ENCODE measurements around the gene CPED1.

CPED1 gene

DNA sequence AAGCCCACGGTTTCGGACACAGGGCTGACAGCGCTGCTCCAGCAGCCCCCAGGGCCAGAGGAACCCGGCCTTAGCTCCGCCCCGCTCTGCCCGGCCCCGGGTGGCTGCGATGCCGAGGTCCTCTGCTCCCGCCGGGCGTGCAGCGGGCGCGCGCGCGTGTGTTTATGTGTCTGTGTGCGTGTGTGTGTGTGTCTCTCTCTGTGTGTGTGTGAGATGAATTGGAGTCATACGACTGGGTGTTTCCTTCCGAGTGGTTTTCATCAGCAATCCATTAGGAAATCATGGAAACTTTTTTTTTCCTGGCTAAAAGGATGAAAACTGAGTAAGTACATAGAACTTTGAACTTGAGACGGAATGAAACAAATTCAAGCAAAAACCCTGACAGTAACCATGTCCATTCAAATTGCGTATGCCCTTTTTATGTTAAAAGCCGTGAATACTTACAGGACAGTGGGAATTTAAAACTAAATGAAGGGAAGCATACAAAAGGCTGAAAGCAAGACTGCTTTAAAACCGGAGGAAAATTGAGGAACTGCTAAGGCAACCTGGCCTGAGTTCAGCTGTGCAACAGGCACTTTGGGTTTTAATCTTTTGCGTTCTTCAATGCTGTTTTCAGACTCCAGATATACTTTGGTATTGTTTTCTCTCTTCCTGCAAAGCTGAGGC lies at the start of gene CPED1:
Gene CPED1, plus strand, starts transcription at position 121 of the 666 bp plus-strand sequence. CDS start 911 bp downstream, outside the sequence.
- no peak for DNase-seq

DNA sequence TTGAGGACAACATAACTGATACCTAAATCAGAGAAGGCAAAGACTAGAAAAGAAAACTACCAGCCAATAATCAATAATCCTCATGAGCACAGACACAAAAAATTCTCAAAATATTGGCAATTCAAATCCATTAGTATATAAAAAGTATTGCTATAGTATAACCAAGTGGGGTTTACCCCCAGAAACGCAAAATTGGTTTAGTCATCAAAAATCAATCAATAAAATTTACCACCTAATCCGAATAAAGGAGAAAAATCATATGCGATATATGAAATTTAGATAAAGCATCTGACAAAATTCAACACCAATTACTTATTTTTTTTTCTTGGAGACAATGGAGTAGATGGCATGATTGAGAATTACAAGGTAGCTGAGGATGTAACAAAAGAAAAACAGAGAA lies 49.2 kb upstream of the CPED1 start:
- no peak for DNase-seq

DNA sequence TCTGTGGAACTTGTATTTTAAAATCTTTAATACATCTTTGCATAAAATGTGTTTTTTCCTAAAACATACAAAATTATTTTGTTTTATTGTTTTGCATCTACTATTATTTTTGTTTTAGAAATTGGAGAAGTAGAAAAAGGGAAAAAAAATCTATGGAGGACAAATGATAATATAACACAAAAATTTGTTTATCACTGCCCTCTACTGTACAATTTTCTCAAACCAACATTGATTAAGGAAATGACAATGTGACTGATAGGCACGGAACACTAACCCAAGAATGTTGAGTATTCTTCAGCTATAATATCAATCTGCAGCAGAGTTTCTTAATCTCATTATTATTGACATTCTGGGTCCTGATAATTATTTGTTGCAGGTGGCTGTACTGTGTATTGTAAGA lies 47.4 kb upstream of the CPED1 start:
- DNase-seq: peak; percentile 52

DNA sequence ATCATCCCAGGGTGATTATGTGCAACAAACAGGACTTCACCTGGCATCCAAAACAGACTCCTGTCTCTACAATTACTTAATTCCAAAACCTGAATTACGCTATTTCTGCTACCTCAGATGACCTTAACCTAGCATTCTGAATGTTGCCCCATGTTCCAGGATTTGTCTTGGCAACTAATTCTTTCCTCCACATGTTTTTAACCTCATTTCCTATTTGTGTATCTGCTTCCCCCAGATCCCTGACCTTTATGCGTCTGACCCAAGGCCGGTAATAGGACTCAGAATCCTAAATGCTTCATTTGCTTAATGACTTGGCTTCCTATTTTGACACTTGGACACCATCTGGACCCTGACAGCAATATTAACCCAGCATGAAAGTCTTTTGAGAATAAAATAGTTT lies 46.7 kb upstream of the CPED1 start:
- DNase-seq: no peak

DNA sequence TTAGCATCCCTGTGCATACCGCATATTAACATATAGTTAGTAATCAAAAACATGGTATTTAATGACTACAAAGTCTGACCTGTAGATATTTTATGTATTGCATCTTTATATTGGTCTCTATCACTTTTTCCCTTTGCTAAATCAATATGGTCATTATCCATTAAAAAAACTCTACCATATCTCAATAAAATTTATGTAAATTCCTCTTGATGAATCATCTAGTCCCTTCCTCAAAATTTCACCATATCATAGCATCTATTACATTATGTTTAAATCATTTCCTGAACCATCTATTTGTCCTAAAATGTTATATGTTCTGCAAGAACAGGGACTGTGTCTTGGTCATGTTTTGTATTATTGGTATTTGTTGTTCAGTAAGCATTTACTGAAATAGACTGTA lies 45.6 kb upstream of the CPED1 start:
- DNase-seq: no peak

DNA sequence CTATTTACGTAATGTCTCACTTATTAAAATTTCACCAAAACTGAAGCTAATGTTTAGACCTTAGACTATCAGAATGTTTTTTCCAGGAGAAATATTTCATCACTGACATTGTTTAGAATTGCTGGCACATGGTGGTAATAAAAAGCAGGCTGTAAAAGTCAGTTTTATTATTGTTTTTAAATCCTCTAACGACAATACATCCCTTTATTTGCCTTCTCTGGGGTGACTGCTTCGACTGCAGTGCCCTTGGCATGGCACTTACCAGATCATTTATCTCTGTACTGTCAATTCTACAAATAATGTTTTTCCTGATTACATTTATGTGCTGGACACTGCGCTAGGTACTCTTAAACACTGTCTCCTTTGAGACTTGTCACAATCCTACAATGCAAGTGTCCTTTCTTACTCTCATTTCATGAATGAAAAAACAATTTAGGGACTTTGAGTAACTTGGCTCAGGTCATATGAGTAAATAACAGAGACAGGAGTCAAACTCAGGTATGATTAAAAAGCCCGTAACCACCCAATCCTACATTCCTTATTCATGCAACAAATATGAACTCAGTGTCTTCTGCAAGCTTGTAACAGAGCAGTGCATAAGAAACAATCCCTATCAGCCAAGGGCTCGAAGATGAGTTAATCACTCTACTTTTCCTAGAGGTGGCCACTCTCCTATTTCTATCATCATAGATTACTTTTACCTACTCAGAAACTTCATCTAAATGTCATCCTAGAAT lies 43.5 kb upstream of the CPED1 start:
- no peak for DNase-seq

DNA sequence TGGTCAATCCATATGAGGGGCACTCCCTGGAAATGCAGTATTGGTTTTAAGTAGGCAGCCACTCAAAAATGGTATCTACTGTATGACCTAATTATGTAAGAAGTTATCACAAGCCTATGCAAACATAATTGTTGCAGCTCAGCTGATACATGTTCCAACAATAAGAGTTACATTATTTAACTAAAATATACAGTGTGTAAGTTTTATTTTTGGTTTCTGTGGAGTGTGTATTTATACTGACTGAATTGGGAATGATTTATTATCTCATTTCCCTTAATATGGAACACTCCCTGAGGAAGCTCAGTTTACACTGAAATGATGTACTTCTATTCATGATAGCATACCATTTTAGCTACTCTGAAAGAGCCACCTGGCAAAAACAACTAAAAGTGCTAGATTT lies 40.5 kb upstream of the CPED1 start:
- no peak for DNase-seq

DNA sequence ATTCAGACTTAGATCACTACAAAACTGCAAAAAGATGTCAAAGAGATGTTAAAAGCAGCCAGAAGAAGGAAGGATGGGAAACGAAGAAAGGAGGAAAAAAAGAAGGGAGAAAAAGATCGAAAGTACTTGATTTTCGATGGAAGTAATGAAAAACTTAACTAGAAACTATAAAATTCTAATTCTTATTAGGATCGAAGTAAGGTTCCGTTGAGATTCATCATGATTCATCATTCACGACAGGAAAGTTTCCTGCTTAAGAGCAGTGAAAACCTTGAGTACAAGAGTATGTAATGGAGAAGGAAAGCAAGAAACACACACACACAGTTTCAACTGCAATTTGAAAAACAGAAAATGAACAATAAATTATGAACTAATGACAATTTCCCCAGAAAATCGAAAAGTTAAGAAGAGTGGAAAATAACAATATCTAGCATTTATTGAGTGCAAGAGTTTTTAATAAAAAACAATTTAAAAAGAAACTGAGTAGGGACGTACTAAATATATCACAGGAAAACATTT lies 39.1 kb upstream of the CPED1 start:
- DNase-seq: no peak

DNA sequence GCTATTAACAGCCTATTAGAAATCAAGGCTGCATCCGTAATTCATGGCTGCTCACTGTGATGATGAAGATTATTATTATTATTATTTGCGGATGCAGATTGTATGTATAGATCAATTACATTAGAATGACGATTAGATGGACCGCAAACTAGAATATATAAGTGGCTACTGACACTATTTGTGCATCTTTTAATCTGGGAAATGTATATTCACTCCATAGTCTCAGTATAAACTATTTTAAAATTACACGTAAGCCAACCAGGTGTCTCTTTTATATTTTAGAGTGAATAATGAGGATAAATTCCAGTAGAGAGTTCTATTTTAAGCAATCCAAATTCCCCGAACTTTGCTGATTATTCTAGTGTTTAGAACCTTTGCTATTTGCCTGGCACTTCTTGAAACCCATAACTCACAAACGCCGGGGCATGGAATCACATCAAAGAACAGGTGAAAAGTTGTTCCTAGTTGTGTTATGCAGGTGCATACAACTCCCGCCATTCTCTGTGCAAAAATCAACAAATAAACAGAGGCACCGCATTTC lies 38.4 kb upstream of the CPED1 start:
- DNase-seq: no peak

DNA sequence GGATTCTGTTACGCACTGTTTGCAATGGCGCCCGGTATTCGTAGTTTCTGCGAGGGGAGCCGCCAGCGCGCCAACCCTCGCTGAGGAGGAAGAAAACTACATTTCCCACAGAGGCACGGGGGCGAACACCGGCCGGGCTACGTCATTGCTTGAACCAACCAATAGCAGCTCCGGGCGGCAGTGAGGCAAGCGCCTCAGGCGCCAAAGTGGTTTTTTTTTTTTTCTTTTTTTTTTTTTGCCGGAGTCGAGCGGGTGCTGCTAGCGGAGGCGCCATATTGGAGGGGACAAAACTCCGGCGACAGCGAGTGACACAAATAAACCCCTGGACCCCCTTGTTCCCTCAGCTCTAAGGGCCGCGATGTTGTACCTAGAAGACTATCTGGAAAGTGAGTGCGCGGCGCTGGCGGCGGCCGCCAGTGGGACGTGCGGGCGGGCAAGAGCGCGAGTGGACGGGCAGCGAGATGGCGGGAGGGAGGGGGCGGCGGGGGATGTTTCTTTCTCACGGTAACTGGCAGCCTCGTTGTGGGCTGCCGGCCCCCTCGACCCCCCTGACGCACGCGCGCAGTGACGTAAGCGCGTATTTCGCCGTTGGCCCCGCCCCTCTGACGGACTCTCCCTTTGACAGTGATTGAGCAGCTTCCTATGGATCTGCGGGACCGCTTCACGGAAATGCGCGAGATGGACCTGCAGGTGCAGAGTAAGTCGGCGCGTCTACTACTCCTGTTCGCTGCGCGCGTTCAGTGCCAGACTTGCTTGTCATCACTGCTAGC lies 37.8 kb upstream of the CPED1 start, which contains the start of gene ING3:
Gene ING3, plus strand, starts transcription at position 239 of the 770 bp plus-strand sequence. Its CDS starts 120 bp downstream, at position 359.
- DNase-seq: peak; percentile 95

DNA sequence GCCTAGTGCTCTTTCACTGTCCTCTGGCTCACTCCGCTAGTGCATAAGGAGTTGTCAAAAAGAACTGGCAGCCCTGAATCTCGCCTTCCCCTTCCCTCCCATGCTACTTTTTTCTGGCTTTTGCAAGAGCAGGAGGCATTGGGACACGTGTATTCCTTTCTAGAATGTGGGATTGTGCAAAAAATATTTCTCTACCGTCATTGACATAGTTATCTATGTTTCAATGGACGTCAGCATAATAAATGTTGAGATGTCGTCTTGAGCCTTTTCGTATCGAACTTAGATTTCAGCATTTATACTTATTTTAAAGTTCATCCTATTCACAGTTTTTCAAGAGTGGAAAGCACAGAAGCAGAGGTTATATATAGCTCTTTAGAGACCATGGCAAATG lies 37.2 kb upstream of the CPED1 start:
- no peak for DNase-seq

DNA sequence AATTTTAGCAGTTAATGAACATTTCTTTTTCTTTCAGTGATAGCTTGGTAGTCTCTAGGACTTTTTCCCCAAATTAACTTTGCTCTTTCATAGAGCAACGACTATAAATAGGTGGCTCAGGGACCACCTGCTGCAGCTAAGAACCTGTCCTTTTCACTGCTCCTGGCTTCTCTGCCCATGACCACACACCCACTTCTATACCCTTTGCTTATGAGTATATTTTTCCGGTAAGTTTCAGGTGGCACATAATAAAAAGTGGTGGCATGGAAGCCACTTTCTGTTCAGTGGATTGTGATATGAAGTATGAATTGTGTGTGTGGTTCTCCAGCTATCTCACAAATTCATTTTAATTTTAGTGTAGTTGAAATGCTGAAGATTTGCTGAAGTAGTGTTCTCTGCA lies 36.7 kb upstream of the CPED1 start:
- DNase-seq: no peak

DNA sequence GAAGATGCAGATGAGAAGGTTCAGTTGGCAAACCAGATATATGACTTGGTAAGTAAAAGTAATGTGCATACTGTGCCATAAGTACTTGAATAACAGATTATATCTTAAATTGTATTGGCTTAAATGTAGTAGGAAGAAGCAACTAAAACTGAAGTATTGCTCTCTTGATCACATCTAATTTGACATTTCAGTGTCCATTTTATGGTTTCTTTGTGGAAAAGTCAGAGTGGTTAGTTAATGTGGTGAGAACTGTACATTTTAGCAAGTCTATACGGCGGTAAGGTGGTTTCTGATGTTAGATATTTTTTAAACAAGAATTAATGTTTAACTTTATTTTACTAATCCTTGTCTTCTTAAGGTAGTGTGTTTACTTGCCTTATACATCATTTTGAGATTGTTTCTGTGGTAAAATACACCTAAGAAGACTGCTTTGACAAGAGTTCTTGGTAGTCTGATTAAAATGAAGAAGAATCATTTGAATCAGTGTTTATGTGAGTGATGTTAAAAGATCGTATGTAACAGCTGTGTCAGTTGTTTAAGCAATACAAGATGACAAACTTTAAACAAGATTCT lies 32.8 kb upstream of the CPED1 start:
- DNase-seq: no peak

DNA sequence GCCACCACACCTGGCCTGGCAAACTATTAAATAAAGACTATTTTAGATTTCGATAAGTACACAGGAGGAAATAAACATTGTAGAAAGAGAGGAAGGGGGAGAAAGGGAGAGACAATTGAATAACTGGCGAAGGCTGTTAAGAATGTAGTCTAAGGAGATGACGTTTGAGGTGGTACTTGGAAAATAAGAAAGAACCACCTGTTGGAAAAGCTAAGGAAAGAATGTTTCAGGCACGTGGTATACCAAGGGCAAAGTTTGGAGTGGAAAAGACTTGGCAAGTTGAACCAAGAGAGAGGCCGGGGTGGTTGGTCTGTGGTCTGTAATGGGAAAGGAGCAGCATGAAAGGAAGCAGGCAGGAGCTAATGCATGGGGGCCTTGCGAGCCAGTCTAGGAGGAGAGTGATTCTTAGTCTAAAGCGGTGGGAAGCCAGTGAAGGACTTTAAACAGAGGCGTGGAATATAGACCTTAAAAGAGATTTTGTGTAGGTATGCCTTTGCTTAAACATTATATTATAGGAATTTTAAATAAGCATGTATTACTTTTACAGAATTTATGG lies 28.5 kb upstream of the CPED1 start:
- no peak for DNase-seq

DNA sequence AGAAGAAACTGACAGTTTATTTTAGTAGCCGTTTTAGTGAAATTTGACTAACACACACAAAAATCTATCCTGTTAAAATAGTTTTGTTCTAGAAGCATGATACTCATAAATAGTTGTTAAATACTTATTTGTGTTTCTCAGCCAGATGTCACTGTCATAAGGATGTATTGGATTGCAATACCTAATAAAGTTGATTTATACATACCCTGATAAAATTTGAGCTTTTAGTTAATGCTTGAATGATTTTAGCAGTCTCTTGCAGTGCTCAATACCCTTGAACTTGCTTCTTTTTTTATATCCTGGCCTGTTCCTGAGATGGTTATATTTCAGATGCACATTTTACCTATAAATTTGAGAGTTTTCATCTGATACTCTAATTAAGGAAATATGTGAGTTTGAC lies 27.8 kb upstream of the CPED1 start:
- DNase-seq: no peak

DNA sequence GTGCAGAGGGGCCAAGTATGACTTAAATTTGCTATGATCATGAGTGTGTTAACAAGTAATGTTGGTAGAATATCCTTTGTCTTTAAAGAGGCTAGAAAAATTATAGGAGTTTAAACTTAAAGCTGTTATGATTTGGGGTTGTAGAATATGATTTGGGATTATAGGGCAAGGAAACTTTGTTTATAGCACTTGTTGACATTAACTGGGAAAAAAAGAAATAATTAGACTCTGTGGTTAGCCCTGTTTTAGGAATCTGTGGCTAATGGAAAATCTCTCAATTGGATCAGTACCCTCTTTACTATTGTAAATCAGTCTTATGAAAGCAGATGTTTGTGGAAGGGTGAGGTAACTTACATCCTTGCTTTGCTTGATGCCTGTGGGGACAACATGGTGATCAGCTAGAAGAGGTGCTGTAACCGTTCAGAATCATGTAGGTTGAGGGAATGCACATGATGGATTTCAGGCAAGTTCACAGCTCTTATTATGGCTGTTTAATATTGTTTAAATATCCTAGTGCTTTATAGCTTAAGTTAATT lies 26.8 kb upstream of the CPED1 start:
- no peak for DNase-seq

DNA sequence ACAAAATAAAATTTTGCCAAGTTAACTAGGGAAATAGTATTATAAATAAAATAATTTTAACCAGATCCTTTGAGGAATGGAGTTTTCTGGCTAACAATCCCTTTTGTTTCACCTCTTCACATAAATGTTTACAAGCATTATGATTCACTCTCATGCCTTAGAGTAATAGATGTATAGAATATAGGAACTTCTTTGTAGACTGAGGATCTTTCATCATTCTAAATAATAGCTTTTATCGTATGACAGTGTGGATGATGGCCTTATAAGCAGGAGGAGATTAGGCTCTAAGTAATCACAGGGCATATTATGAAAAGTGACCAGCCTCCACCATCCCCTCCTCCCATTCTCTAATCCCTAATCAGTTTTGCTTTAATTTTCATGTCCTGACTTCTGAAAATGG lies 24.4 kb upstream of the CPED1 start:
- DNase-seq: no peak

DNA sequence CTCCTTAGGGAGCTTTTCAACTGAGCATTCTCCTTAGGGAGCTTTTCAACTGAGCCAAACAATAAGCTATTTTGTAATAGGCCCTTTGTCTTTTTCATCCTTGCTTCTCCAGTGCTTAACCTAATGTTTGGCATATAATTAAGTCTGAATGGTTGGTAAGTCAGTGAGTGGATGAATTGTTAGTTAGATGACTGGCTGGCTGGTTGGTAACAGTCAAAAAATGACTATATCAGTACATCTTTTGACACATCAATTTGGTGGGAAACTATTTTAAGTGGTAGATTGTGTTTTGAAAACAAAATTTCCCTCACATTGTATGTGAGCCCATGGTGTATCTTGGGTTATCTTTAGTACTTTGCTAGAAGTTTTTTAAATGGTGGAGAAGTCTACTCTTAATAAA lies 21.6 kb upstream of the CPED1 start:
- DNase-seq: no peak

DNA sequence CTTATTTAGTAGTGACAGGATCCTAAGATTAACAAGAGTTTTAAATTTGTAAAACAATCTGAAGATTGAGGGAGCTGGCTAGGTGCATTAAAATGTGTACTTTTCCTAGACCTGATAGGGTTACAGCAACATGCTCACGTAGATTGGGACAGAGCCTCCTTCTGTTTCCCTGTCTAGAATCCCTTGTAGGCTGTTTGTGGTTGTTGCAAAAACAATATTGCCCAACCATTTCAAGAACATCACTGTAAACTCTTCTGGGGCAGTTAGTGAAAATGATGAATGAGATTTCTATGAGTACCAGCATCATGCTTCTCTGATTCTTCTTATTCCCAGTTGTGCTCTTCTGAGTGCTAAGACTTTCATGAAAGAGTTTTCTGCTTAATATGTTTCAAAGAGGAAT lies 14.7 kb upstream of the CPED1 start:
- DNase-seq: no peak

DNA sequence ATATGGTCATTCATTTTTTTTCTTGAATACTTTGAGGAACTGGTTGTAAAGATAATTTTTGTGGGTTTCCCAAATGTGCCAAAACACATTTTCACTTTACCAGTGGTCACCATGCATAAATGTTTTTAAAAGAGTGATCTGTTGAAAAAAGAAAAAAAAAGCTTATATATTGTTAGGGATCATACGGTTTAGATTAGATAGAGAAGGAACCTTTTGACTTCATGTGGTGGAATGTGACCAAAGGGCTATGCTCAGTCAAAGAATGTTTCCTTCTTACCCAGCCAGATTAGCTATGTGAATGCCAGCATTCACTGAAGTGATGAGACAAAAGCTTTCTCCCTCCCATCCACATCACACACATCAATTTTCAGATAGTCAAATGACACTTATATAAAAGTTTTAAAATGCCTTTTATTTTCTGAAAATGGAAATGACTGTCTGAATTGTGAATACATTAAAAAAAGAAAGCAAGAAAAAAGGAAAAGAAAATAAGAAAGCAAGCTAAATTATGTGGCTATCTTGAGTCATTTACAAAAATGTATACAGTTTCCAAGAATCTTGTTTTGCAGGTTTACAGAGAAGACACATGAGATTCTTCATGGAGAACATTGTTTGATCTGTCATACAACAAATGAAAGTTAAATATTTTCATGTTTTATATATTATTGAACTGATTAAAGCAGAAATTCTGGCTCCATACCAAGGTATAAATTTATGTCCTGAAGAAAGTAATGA lies 8.6 kb upstream of the CPED1 start:
- DNase-seq: no peak

DNA sequence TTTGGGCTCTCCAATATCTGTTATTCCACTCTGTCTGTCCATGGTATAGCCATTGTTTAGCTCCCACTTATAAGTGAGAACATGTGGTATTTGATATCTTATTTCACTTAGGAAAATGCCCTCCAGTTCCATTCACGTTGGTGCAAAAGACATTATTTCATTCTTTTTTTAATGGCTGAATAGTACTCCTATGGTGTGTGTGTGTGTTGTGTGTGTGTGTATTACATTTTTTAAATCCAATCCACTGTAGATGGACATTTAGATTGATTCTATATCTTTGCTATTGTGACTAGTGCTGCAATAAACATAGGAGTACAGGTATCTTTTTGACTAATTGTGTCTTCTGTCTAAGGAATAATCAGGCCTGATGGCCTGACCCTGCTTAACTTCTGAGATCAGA lies 7.4 kb upstream of the CPED1 start:
- DNase-seq: no peak

All from NCI-H446 treated with DMSO at 0.1 percent for 48 hours (cell line).